GM12874 (cell line): ENCODE measurements around the gene CARD6.

Source experiments
- CTCF ChIP-seq: IDR thresholded peaks from 2 replicates; pipeline ENCODE4 v1.5.1; 2011; ENCODE audit warnings: low read depth, mild to moderate bottlenecking, control low read depth, low read length, moderate library complexity; ENCODE audit not compliant: insufficient read depth

CARD6 gene

GRCh38 chr5:40853632-40854192 is 12.5 kb downstream of the CARD6 start:
- no peak for TF ChIP-seq CTCF

- no peak for TF ChIP-seq CTCF
Observed at GRCh38 chr5:40860711-40861110, 19.5 kb downstream of the CARD6 start.

- no peak for TF ChIP-seq CTCF
Observed at GRCh38 chr5:40866844-40867243, 25.7 kb downstream of the CARD6 start.

GRCh38 chr5:40869384-40869783 is 28.2 kb downstream of the CARD6 start:
- no peak for TF ChIP-seq CTCF

- no peak for TF ChIP-seq CTCF
Observed at GRCh38 chr5:40871177-40871576, 30.0 kb downstream of the CARD6 start.

- TF ChIP-seq CTCF: no peak
Observed at GRCh38 chr5:40873286-40873880, 32.2 kb downstream of the CARD6 start.

- no peak for TF ChIP-seq CTCF
Observed at GRCh38 chr5:40875958-40876357, 34.8 kb downstream of the CARD6 start.
